Sigmoid colon (tissue), 4 donors: Measurements from ENCODE around the gene ABCG4.

Experiments
- EP300 ChIP-seq, 4 donors: sonication (generic); formaldehyde crosslinking; IDR thresholded peaks; one replicate each; pipeline ENCODE4 v1.6.1; 2017; ENCODE audit warnings: antibody characterized with exemption in 4 of 4
- POLR2AphosphoS5 ChIP-seq, 4 donors: sonication (generic); formaldehyde crosslinking; IDR thresholded peaks; one replicate each; pipeline ENCODE4 v1.6.1; 2017; ENCODE audit warnings: antibody characterized with exemption in 4 of 4
- TF ChIP-seq, protein P1 (sequence below), 4 experiments: fragments of 450-650 bp in 3 of 4; fragments of 200-600 bp in 1 of 4; IDR thresholded peaks; one replicate each; pipeline ENCODE4 v1.5.1; 2016 to 2019; ENCODE audit warnings: antibody characterized with exemption in 4 of 4, mild to moderate bottlenecking in 3 of 4, moderate library complexity in 2 of 4

DNA sequence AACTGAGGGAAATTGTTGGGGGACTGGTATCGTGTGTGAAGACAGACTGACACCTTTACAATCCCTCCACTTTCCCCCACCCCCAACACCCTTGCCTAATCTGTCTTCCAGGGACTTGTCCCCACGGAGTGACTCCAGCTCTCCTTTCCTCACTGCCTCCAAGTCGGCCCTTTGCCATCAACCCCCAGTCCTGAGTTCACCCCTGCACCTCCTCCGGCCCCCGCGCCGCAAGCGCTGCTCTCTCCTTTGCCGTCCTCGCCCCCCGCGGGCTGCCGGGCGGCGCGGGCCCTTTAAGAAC lies 183 bp upstream of the ABCG4 start:
- TF ChIP-seq POLR2AphosphoS5 (IDR thresholded peaks at IDR 0.05) (no peak), EP300 (IDR thresholded peaks at IDR 0.05) (no peak)
- TF ChIP-seq, protein P1, sequence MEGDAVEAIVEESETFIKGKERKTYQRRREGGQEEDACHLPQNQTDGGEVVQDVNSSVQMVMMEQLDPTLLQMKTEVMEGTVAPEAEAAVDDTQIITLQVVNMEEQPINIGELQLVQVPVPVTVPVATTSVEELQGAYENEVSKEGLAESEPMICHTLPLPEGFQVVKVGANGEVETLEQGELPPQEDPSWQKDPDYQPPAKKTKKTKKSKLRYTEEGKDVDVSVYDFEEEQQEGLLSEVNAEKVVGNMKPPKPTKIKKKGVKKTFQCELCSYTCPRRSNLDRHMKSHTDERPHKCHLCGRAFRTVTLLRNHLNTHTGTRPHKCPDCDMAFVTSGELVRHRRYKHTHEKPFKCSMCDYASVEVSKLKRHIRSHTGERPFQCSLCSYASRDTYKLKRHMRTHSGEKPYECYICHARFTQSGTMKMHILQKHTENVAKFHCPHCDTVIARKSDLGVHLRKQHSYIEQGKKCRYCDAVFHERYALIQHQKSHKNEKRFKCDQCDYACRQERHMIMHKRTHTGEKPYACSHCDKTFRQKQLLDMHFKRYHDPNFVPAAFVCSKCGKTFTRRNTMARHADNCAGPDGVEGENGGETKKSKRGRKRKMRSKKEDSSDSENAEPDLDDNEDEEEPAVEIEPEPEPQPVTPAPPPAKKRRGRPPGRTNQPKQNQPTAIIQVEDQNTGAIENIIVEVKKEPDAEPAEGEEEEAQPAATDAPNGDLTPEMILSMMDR (IDR thresholded peaks at IDR 0.05): no peak
